HG03108 (cell line): ENCODE results near the gene SHC3.

Source experiments
- ATAC-seq: cut with Tn5 transposase; IDR thresholded peaks from one replicate; pipeline ENCODE4 v1.9.1; 2021; ENCODE audit warnings: moderate library complexity; ENCODE audit not compliant: unreplicated experiment

The SHC3 gene

DNA sequence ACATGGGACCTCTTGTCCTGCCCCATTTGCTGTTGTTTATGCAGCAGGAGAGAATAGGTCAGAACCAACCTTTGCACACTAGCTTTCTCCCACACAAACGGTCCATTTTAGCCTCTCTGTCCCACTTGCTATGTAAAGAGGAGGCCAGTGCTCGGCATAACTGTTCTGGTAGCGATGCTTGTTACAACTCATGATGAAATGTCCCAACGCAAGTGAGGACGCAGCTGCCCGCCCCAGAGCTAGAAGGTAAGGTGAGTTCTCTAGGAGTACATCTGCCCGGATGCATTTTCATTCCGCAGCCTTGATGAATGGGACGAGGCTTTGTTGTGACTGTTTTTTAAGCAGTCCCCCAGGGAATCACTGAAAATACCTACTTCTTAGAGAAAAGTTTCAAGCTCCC, 173.3 kb downstream of the SHC3 start:
- ATAC-seq: no peak

GRCh38 chr9:89002987-89003386, 175.6 kb downstream of the SHC3 start:
- ATAC-seq: no peak

GRCh38 chr9:89001917-89002540, 176.6 kb downstream of the SHC3 start:
- ATAC-seq: no peak

- ATAC-seq: no peak
These were observed 177.4 kb downstream of the SHC3 start for GRCh38 chr9:89000973-89001916.

DNA sequence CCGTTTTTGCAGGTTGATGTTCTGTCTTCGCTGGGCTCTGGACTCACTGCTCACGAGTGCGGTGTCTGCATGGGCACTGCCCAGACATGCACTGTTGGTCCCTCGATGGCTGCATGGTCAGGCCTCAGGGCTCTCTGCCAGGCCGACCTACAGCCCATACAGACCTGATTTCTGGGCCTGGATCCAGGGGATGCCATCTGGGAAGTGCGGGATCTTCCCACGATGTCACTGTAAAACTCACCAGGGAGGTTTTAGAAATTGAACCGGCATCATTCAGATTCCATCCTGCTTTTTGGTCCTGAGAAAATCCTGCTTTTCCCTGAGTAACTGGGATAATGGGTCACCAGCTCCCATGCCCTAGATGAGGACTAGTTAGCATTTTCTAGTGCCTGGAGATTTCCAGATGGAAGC, 178.2 kb downstream of the SHC3 start:
- no peak for ATAC-seq

GRCh38 chr9:88998911-88999310, 179.7 kb downstream of the SHC3 start:
- ATAC-seq: no peak

DNA sequence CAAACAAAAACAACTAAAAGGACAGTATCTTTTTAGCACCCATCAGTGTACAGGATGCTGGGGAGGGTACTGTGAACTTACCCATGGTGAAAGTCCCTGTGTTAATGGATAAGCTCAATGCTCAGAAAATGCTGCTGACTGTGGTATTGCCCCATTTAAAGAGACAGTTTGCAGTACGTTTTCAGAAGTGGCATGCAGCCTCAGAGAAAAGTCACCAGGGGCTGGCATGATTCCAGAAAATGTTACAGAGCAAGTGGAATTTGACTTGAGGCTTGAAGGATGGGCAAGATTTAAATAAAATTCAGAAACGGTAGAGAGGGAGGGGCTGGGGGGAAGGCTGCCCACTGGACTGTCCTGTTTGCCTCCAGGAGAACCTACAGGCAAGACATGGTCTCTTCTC, 180.1 kb downstream of the SHC3 start:
- no peak for ATAC-seq

GRCh38 chr9:88997646-88998045, 181.0 kb downstream of the SHC3 start:
- ATAC-seq: no peak

DNA sequence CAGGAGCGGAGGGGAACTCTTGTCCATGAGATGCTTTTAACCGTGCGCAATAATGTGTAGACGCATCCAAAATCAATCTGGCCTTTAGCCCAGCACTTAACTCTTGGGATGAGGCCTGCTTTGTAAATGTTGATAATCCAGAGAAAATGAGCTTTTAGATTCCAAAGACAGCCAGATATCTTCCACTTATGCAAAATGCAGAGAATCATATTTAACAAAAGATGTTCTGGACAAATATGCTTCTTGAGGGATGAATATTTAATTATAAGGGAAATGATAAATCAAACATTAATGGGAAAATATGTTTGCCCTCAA, 181.7 kb downstream of the SHC3 start:
- ATAC-seq: no peak

- no peak for ATAC-seq
These were observed 182.3 kb downstream of the SHC3 start for GRCh38 chr9:88996046-88996920.

GRCh38 chr9:88995627-88996026, 183.0 kb downstream of the SHC3 start:
- no peak for ATAC-seq

GRCh38 chr9:88995200-88995577, 183.4 kb downstream of the SHC3 start:
- ATAC-seq: no peak

DNA sequence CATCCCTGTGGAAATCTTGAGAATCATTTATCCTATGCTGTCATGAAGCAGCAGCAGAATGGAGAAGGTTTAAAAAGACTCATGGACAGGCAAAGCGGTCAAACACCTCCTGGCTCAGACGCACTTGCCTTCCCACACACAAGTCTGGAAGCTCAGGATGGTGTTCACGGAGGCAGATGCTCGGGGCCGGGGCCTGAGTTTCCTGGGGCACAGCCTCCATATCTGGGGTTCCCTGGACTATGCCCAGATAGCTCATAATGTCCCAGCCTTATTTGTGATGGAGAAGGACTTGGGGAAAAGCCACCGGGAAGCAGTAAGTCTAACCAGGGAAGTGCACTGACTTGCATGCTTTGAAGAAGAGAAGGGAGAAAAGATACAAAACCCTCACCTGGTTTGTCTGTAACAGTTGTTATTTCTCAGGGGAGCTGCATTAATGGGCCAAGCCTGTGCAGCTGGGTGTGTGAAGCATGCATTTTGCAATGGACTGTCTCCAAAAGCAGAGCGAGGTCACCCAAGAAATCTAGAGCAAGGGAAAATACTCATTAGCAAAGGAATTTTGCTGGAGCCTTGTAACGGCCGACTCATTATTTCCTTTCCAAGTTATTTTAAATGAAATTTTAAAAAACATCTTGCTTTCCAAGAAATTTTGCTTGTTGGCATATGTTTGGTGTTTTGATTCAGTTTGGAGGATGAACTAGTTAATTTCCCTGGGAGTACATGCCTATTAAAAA, 184.0 kb downstream of the SHC3 start:
- no peak for ATAC-seq

DNA sequence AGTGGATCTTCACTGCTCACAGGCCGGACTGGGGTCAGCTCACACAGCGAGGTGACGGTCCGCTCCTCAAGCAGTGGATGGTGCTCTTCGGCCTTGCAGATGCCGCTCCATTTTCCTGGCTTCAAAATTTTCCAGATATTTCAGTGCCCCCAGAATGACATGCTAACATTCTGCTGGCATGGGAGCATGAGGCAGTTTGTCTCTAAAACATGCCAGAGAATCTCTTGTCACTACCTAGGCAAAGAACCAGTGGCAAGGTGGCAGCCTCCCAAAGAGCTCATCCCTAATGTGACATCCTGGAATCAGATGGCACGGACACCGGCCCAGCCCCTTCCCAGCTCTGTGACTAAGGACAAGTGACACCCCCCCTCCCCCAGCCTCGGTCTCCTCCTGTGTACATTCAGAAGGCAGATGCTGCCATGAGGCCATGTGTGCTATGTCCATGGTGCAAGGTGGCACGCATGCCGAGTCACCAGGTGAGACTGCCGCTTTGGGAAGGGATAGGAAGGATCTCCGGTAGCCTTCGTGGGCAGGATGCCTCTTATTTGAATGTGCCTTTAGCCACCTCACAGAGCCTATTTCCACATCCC, 184.7 kb downstream of the SHC3 start:
- no peak for ATAC-seq

GRCh38 chr9:88993327-88993726, 185.3 kb downstream of the SHC3 start:
- ATAC-seq: no peak

GRCh38 chr9:88992556-88992955, 186.1 kb downstream of the SHC3 start:
- ATAC-seq: no peak

- no peak for ATAC-seq
These were observed 187.3 kb downstream of the SHC3 start, which contains the start of gene S1PR3 for GRCh38 chr9:88991066-88992034. S1PR3 (plus strand) TSS chr9:88991468; CDS start chr9:89001201, 9,733 bp downstream.

GRCh38 chr9:88990729-88991065, 187.9 kb downstream of the SHC3 start:
- ATAC-seq: no peak

- ATAC-seq: no peak
These were observed 188.4 kb downstream of the SHC3 start for GRCh38 chr9:88990041-88990728.
